HG02943 (cell line): ENCODE measurements around the gene DNAH8.

Source experiments
- ATAC-seq: cut with Tn5 transposase; IDR thresholded peaks from one replicate; pipeline ENCODE4 v1.9.1; 2021; ENCODE audit warnings: mild to moderate bottlenecking, low read depth, moderate library complexity; ENCODE audit not compliant: unreplicated experiment

The DNAH8 gene

GRCh38 chr6:38943964-38944363 is 228.9 kb downstream of the DNAH8 start:
- no peak for ATAC-seq

- no peak for ATAC-seq
Measured at GRCh38 chr6:38944655-38945279, 229.7 kb downstream of the DNAH8 start.

GRCh38 chr6:38955861-38956260 is 240.8 kb downstream of the DNAH8 start:
- no peak for ATAC-seq

- ATAC-seq: no peak
Measured at GRCh38 chr6:38957426-38957825, 242.3 kb downstream of the DNAH8 start.

GRCh38 chr6:38959138-38959537 is 244.0 kb downstream of the DNAH8 start:
- ATAC-seq: no peak

- no peak for ATAC-seq
Measured at GRCh38 chr6:38968702-38969149, 253.6 kb downstream of the DNAH8 start.

- no peak for ATAC-seq
Measured at GRCh38 chr6:38973178-38974057, 258.3 kb downstream of the DNAH8 start.

GRCh38 chr6:38974389-38975151 is 259.5 kb downstream of the DNAH8 start:
- no peak for ATAC-seq

GRCh38 chr6:38975621-38976049 is 260.5 kb downstream of the DNAH8 start:
- ATAC-seq: no peak

- no peak for ATAC-seq
Measured at GRCh38 chr6:38976051-38976450, 260.9 kb downstream of the DNAH8 start.

GRCh38 chr6:38976801-38977500 is 261.8 kb downstream of the DNAH8 start:
- no peak for ATAC-seq

GRCh38 chr6:38978139-38978704 is 263.1 kb downstream of the DNAH8 start:
- ATAC-seq: no peak

- ATAC-seq: no peak
Measured at GRCh38 chr6:38982470-38982869, 267.4 kb downstream of the DNAH8 start.

GRCh38 chr6:38984723-38985122 is 269.6 kb downstream of the DNAH8 start:
- ATAC-seq: no peak

GRCh38 chr6:38985839-38986238 is 270.7 kb downstream of the DNAH8 start:
- no peak for ATAC-seq

- ATAC-seq: no peak
Measured at GRCh38 chr6:38987503-38987902, 272.4 kb downstream of the DNAH8 start.

- no peak for ATAC-seq
Measured at GRCh38 chr6:38988736-38989449, 273.8 kb downstream of the DNAH8 start.

GRCh38 chr6:38990475-38990874 is 275.4 kb downstream of the DNAH8 start:
- ATAC-seq: no peak

- no peak for ATAC-seq
Measured at GRCh38 chr6:38996676-38997075, 281.6 kb downstream of the DNAH8 start.
